NCI-H526 (cell line): ENCODE measurements around the gene NDUFAF2.
"Not testable (repeated sequence)": the region's sequence is repeated elsewhere in the genome, so short reads cannot be mapped to it uniquely, and the experiment has no call there.

Source experiments
- DNase-seq, 2 experiments: peaks; one replicate each; lab custom pipeline; 2025; lab: John Stamatoyannopoulos, UW

NDUFAF2 gene

GRCh38 chr5:61050292-61050691, 105.3 kb downstream of the NDUFAF2 start:
- DNase-seq: no peak

GRCh38 chr5:61051267-61051666, 106.3 kb downstream of the NDUFAF2 start:
- no peak for DNase-seq

- no peak for DNase-seq
These were observed 107.9 kb downstream of the NDUFAF2 start for GRCh38 chr5:61052882-61053281.

GRCh38 chr5:61053937-61054336, 108.9 kb downstream of the NDUFAF2 start:
- no peak for DNase-seq

- DNase-seq: peak; percentile 44 to 51
These were observed 110.5 kb downstream of the NDUFAF2 start for GRCh38 chr5:61055434-61056006.

GRCh38 chr5:61059499-61059898, 114.5 kb downstream of the NDUFAF2 start:
- no peak for DNase-seq

- no peak for DNase-seq
These were observed 124.1 kb downstream of the NDUFAF2 start for GRCh38 chr5:61069150-61069549.

GRCh38 chr5:61071526-61071925, 126.5 kb downstream of the NDUFAF2 start:
- no peak for DNase-seq

GRCh38 chr5:61076626-61077025, 131.6 kb downstream of the NDUFAF2 start:
- DNase-seq: no peak

GRCh38 chr5:61081741-61082140, 136.7 kb downstream of the NDUFAF2 start:
- no peak for DNase-seq

GRCh38 chr5:61082516-61083280, 137.7 kb downstream of the NDUFAF2 start:
- DNase-seq: no peak

- no peak for DNase-seq
These were observed 139.7 kb downstream of the NDUFAF2 start for GRCh38 chr5:61084658-61085057.

- DNase-seq: no peak
These were observed 140.9 kb downstream of the NDUFAF2 start for GRCh38 chr5:61085885-61086284.

GRCh38 chr5:61087921-61088320, 142.9 kb downstream of the NDUFAF2 start:
- DNase-seq: no peak

- DNase-seq: no peak
These were observed 144.3 kb downstream of the NDUFAF2 start for GRCh38 chr5:61089351-61089750.

GRCh38 chr5:61093046-61093771, 148.2 kb downstream of the NDUFAF2 start:
- DNase-seq: not testable (repeated sequence)

- no peak for DNase-seq
These were observed 152.5 kb downstream of the NDUFAF2 start for GRCh38 chr5:61097465-61097864.

- no peak for DNase-seq
These were observed 153.4 kb downstream of the NDUFAF2 start for GRCh38 chr5:61098251-61098995.

- DNase-seq: no peak
These were observed 155.4 kb downstream of the NDUFAF2 start for GRCh38 chr5:61100437-61100836.

GRCh38 chr5:61114441-61114840, 169.4 kb downstream of the NDUFAF2 start:
- DNase-seq: no peak

GRCh38 chr5:61115968-61116367, 171.0 kb downstream of the NDUFAF2 start:
- DNase-seq: no peak

- no peak for DNase-seq
These were observed 174.1 kb downstream of the NDUFAF2 start for GRCh38 chr5:61119066-61119465.
